Colonic mucosa (tissue), 4 donors: ENCODE measurements around the gene S100A4. TPM values are rescaled to one million over a fixed set of nuclear protein-coding genes. Genes with fewer than 3 reads are reported as not detected.
"Not testable (repeated sequence)": the region's sequence is repeated elsewhere in the genome, so short reads cannot be mapped to it uniquely, and the experiment has no call there.

ENCODE experiments used
- DNase-seq: peaks from one replicate; pipeline ENCODE4 v3.0.0-alpha.2; 2020
- H3K27ac ChIP-seq: fragments of 200-600 bp; one replicate; pipeline ENCODE4 v1.8.0; 2021
- H3K27me3 ChIP-seq: fragments of 200-600 bp; one replicate; pipeline ENCODE4 v1.8.0; 2021
- H3K36me3 ChIP-seq: fragments of 200-600 bp; one replicate; pipeline ENCODE4 v1.8.0; 2021
- H3K4me1 ChIP-seq: fragments of 200-600 bp; one replicate; pipeline ENCODE4 v1.8.0; 2021; ENCODE audit warnings: mild to moderate bottlenecking
- H3K4me3 ChIP-seq: fragments of 200-600 bp; one replicate; pipeline ENCODE4 v1.8.0; 2021
- H3K9ac ChIP-seq, 2 donors: one replicate each; pipeline ENCODE4 v1.7.0; 2013; ENCODE audit warnings: control low read depth in 2 of 2, low read depth in 2 of 2, low read length in 2 of 2
- H3K9me3 ChIP-seq: fragments of 200-600 bp; one replicate; pipeline ENCODE4 v1.8.0; 2021
- CTCF ChIP-seq: fragments of 200-600 bp; IDR thresholded peaks from one replicate; pipeline ENCODE4 v1.8.0; 2022; ENCODE audit warnings: antibody characterized with exemption, mild to moderate bottlenecking
- intact Hi-C: fragments of 100-400 bp; cut with DNase I; formaldehyde crosslinking; loops from one replicate; pipeline ENCODE4 v1.14.1; 2022
- total RNA-seq, 2 donors: library from RNA; stranded (reverse); fragmentation: NEBNext Ultra II Directional in 1 of 2; extraction: Animal tissue kit (Norgen Biotek cat#: 25700) in 1 of 2; gene quantifications; one replicate each; pipeline ENCODE4 v1.2.1, GENCODE V29; 2021
- donor health status: healthy.
- donor health status: DM: no; HTN: no; CAD: no.
- donor health status: DM: no; HTN: no; CAD: no.

The S100A4 gene
- total RNA-seq, 2 donors from 2014 or later, result 41.8 to 83.8 TPM

DNA sequence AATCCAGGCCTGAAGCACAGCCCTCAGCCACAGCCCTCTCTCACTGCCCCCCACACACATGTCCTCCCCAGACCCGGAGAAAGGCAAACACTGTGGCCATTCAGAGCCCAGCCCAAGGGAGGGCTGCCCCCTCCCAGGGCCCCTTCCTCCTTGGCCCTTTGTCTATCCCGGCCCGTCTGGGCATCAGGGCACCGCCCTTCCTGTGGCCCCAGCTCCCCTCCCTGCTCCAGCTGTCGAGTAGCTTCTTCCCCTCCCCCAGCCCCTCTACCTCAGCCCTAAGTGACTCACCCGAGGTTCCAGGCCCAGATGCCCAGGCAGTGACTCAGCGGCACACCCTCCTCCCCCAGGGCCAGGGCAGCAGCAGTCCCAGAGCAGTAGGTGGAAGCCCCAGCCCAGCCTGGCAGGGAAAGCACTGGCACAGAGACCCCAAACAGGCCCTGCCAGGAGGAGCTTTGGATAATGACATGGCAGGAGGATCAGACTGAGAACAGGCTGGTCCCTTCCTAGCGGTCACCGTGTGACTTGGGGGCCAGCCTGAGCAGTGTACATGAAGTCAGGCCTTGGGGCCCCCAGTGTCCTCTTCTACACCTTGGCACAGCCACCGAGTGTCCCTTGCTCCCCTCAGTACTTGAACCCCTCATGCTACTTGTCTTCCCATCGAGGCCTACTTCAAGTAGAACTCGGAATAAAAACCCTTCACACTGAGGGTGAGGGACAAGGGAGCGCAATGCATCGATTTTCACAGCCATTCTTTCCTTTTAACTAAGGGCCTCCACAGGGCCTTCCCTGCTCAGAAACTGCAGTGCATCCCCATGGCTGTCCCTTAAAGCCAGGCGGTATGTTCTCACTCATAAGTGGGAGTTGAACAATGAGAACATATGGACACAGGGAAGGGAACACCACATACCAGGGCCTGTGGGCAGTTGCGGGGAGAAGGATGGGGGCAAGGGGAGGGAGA lies 21.1 kb upstream of the S100A4 start:
- Histone ChIP-seq H3K9ac (peak overlapping the region; percentile 67 to 82), H3K27ac (peak overlapping the region; percentile 97), H3K4me3 (no peak overlapping the region)

GRCh38 chr1:153565529-153566374 lies 20.1 kb upstream of the S100A4 start, which contains the start of gene S100A2:
Gene S100A2, minus strand, starts transcription at chr1:153565844. Its CDS starts 1,967 bp downstream, at chr1:153563877.
- Histone ChIP-seq H3K4me1 (peaks cover 29% of the 10 kb centered on the region), H3K9ac (peak within 1 kb of the TSS; percentile 67 to 82), H3K27ac (peak within 1 kb of the TSS; percentile 97), H3K9me3 (no peaks in the 10 kb centered on the region), H3K4me3 (no peak within 1 kb of the TSS), H3K27me3 (no peaks in the 10 kb centered on the region), H3K36me3 (no peaks in the 10 kb centered on the region)
- peak; percentile 61 for DNase-seq
- no peak for TF ChIP-seq CTCF
- intact Hi-C loops, result loop anchor here (10.0 kb wide), 1 partner anchor 211 kb away; the partner anchor contains the start of gene S100A9

More for the DNA sequence above, 21.1 kb upstream of the S100A4 start:
- H3K9me3 ChIP-seq, result no peaks in the 10 kb centered on the region
- no peaks in the 10 kb centered on the region for H3K36me3 ChIP-seq
- intact Hi-C loops, result loop anchor here (10.0 kb wide), 1 partner anchor 212 kb away; the partner anchor contains the start of gene S100A9
- TF ChIP-seq CTCF, result no peak
- DNase-seq, result peak; percentile 98
- no peaks in the 10 kb centered on the region for H3K27me3 ChIP-seq
- H3K4me1 ChIP-seq, result peaks cover 29% of the 10 kb centered on the region

- Histone ChIP-seq H3K27me3 (no peaks in the 10 kb centered on the region), H3K4me3 (no peak overlapping the region), H3K27ac (no peak overlapping the region), H3K36me3 (no peaks in the 10 kb centered on the region), H3K9ac (peak overlapping the region in 1 of 2 donors; percentile 26), H3K9me3 (no peaks in the 10 kb centered on the region), H3K4me1 (peaks cover 29% of the 10 kb centered on the region)
- no peak for DNase-seq
- intact Hi-C loops, result loop anchor here (10.0 kb wide), 1 partner anchor 209 kb away; the partner anchor contains the start of gene S100A9
- no peak for TF ChIP-seq CTCF
Observed at GRCh38 chr1:153563991-153564390, 18.4 kb upstream of the S100A4 start.

GRCh38 chr1:153563483-153563901 lies 17.9 kb upstream of the S100A4 start:
- Histone ChIP-seq H3K9ac (no peak overlapping the region), H3K4me3 (no peak overlapping the region), H3K27ac (no peak overlapping the region), H3K9me3 (no peaks in the 10 kb centered on the region), H3K36me3 (no peaks in the 10 kb centered on the region), H3K27me3 (no peaks in the 10 kb centered on the region), H3K4me1 (peaks cover 26% of the 10 kb centered on the region)
- intact Hi-C loops, result loop anchor here (10.0 kb wide), 1 partner anchor 209 kb away; the partner anchor contains the start of gene S100A9
- no peak for TF ChIP-seq CTCF
- DNase-seq, result no peak

- H3K9me3 ChIP-seq, DNase-seq, H3K27ac ChIP-seq, H3K4me3 ChIP-seq, H3K36me3 ChIP-seq, H3K9ac ChIP-seq, H3K27me3 ChIP-seq: not testable (repeated sequence)
- intact Hi-C loops, result loop anchor here (10.0 kb wide), 1 partner anchor 207 kb away; the partner anchor contains the start of gene S100A9
- peaks cover 16% of the 10 kb centered on the region for H3K4me1 ChIP-seq
Observed at GRCh38 chr1:153562021-153562420, 16.4 kb upstream of the S100A4 start.
